Smooth muscle cell (in vitro differentiated cells): ENCODE measurements around the gene GDPD4. TPM values are rescaled to one million over a fixed set of nuclear protein-coding genes. Genes with fewer than 3 reads are reported as not detected.

Source experiments
- DNase-seq: peaks from one replicate; lab custom pipeline; 2025; ENCODE audit not compliant: unreplicated experiment; lab: John Stamatoyannopoulos, UW
- H2AFZ ChIP-seq: fragments of 200-600 bp; sonication (generic); 2 replicates; pipeline ENCODE4 v1.6.0; 2016; ENCODE audit warnings: antibody characterized with exemption, low read depth, mild to moderate bottlenecking
- H3F3A ChIP-seq: fragments of 200-600 bp; sonication (generic); 2 replicates; pipeline ENCODE4 v1.6.0; 2017; ENCODE audit warnings: antibody characterized with exemption, low read depth
- H3K27ac ChIP-seq: fragments of 200-600 bp; sonication (generic); 2 replicates; pipeline ENCODE4 v1.5.1; 2016; ENCODE audit warnings: low read depth, mild to moderate bottlenecking
- H3K27me3 ChIP-seq: fragments of 200-600 bp; sonication (generic); 2 replicates; pipeline ENCODE4 v1.6.1; 2016; ENCODE audit warnings: low read depth, mild to moderate bottlenecking
- H3K36me3 ChIP-seq: fragments of 200-600 bp; sonication (generic); 2 replicates; pipeline ENCODE4 v1.5.1; 2016; ENCODE audit warnings: low read depth
- H3K4me1 ChIP-seq: fragments of 200-600 bp; sonication (generic); 2 replicates; pipeline ENCODE4 v1.5.1; 2016; ENCODE audit warnings: low read depth
- H3K4me2 ChIP-seq: fragments of 200-600 bp; sonication (generic); 2 replicates; pipeline ENCODE4 v1.6.0; 2016; ENCODE audit warnings: mild to moderate bottlenecking
- H3K4me3 ChIP-seq: fragments of 200-600 bp; sonication (generic); 2 replicates; pipeline ENCODE4 v1.5.1; 2016; ENCODE audit warnings: mild to moderate bottlenecking
- H3K79me2 ChIP-seq: fragments of 200-600 bp; sonication (generic); 2 replicates; pipeline ENCODE4 v1.6.0; 2016; ENCODE audit warnings: low read depth, mild to moderate bottlenecking
- H3K9ac ChIP-seq: fragments of 200-600 bp; sonication (generic); 2 replicates; pipeline ENCODE4 v1.6.0; 2016; ENCODE audit warnings: low read depth
- H3K9me3 ChIP-seq: fragments of 200-600 bp; sonication (generic); replicated peaks from 2 replicates; pipeline ENCODE4 v1.5.1; 2016; ENCODE audit warnings: low read depth
- H4K20me1 ChIP-seq: fragments of 200-600 bp; sonication (generic); 2 replicates; pipeline ENCODE4 v1.6.0; 2016; ENCODE audit warnings: low read depth
- WGBS: methylation state at CpG from one replicate; pipeline ENCODE4 v1.1.7; 2016; ENCODE audit warnings: low lambda C conversion rate; 5-methylcytosine and 5-hydroxymethylcytosine counted together
- polyA plus RNA-seq: library from polyadenylated mRNA; unstranded; fragments of >200 nt; fragmentation: Nextera tagmentation; extraction: Ambion mirVana; gene quantifications from 2 replicates; pipeline ENCODE4 v1.2.1, GENCODE V29; 2016
- total RNA-seq: library from RNA; depleted of rRNA; stranded (reverse); fragments of >200 nt; gene quantifications from 2 replicates; pipeline ENCODE4 v1.2.3, GENCODE V29; 2014
- TF ChIP-seq, protein P1 (sequence below): fragments of 200-600 bp; sonication (generic); IDR thresholded peaks from 2 replicates; pipeline ENCODE4 v1.5.1; 2017; ENCODE audit warnings: borderline replicate concordance, mild to moderate bottlenecking, antibody characterized with exemption; ENCODE audit not compliant: insufficient read depth, poor library complexity, severe bottlenecking

Gene GDPD4
- total and polyA plus RNA-seq, 2 experiments from 2014 or later: not detected

DNA sequence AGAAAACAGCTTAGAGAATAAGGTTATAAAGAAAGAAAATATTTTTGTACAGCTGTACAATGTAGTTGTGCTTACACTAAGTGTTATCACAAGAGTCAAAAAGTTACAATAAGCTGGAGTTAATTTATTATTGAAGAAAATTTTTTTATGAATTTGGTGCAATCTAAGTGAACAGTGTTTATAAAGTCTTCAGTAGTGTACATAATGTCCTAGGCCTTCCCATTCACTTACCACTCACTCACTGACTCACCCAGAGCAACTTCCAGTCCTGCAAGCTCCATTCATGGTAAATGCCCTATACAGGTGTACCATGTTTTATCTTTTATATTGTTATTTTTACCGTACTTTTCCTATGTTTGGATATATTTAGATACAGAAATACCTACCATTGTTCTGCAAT lies 34.7 kb downstream of the GDPD4 start:
- Histone ChIP-seq H3F3A (no peaks in the 10 kb centered on the region), H3K9me3 (peaks cover 6% of the 10 kb centered on the region), H3K4me1 (no peaks in the 10 kb centered on the region), H3K4me3 (no peak overlapping the region), H3K36me3 (no peaks in the 10 kb centered on the region), H3K79me2 (no peaks in the 10 kb centered on the region), H3K27ac (no peak overlapping the region), H3K9ac (no peak overlapping the region), H3K27me3 (no peaks in the 10 kb centered on the region), H4K20me1 (no peaks in the 10 kb centered on the region), H3K4me2 (no peak overlapping the region), H2AFZ (no peak overlapping the region)
- TF ChIP-seq, protein P1, sequence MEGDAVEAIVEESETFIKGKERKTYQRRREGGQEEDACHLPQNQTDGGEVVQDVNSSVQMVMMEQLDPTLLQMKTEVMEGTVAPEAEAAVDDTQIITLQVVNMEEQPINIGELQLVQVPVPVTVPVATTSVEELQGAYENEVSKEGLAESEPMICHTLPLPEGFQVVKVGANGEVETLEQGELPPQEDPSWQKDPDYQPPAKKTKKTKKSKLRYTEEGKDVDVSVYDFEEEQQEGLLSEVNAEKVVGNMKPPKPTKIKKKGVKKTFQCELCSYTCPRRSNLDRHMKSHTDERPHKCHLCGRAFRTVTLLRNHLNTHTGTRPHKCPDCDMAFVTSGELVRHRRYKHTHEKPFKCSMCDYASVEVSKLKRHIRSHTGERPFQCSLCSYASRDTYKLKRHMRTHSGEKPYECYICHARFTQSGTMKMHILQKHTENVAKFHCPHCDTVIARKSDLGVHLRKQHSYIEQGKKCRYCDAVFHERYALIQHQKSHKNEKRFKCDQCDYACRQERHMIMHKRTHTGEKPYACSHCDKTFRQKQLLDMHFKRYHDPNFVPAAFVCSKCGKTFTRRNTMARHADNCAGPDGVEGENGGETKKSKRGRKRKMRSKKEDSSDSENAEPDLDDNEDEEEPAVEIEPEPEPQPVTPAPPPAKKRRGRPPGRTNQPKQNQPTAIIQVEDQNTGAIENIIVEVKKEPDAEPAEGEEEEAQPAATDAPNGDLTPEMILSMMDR: no peak
- no peak for DNase-seq
- WGBS: 92% methylated on average over 1 of the region's 1 CpG

DNA sequence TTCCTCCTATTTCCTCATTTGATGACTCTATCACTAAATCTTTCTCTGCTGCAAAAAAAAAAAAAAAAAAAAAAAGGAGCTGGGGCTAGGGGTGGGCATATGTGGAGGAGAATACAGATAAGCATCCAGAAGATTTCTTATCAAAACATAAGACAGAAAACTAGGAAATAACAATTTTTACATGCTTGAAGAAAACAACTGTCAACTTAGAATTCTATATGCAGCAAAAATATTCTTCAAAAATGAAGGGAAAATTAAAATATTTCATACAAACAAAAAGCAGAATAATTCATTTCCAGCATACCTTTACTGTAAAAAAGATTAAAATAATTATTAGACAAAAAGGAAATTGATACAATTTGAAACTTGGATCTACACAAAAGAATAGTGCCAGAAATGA lies 38.7 kb downstream of the GDPD4 start:
- Histone ChIP-seq H3K27ac (no peak overlapping the region), H3K9me3 (peaks cover 6% of the 10 kb centered on the region), H3F3A (no peaks in the 10 kb centered on the region), H3K79me2 (no peaks in the 10 kb centered on the region), H3K4me1 (no peaks in the 10 kb centered on the region), H3K36me3 (no peaks in the 10 kb centered on the region), H4K20me1 (no peaks in the 10 kb centered on the region), H3K4me3 (no peak overlapping the region), H2AFZ (no peak overlapping the region), H3K4me2 (no peak overlapping the region), H3K9ac (no peak overlapping the region), H3K27me3 (no peaks in the 10 kb centered on the region)
- no peak for DNase-seq
- TF ChIP-seq, protein P1: no peak

DNA sequence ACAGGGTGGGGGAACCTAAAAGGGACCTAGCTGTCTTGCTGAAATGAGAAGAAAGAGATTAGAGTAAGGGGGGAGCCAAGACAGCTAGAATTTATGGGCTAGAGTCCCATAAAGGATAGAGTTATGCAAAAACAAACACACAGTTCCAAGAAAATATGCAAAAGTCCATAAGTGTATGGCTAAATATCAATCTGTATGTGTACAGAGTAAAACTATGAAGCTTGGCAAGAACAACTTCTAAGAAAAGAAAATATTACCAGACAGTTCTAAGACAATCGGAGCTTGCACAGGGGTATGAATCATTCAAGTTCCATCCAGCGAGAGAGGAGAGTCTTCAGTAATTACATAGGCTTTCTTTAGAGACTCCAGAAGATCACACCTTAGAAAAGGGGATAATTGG lies 41.8 kb downstream of the GDPD4 start:
- Histone ChIP-seq H3K79me2 (no peaks in the 10 kb centered on the region), H4K20me1 (no peaks in the 10 kb centered on the region), H3K9me3 (peaks cover 6% of the 10 kb centered on the region), H3K4me2 (no peak overlapping the region), H3K4me1 (no peaks in the 10 kb centered on the region), H3K27me3 (no peaks in the 10 kb centered on the region), H3K36me3 (no peaks in the 10 kb centered on the region), H3K9ac (no peak overlapping the region), H3K4me3 (no peak overlapping the region), H3F3A (no peaks in the 10 kb centered on the region), H2AFZ (no peak overlapping the region), H3K27ac (no peak overlapping the region)
- no peak for DNase-seq
- TF ChIP-seq, protein P1: no peak
- WGBS: 50% methylated on average over 2 of the region's 2 CpGs

DNA sequence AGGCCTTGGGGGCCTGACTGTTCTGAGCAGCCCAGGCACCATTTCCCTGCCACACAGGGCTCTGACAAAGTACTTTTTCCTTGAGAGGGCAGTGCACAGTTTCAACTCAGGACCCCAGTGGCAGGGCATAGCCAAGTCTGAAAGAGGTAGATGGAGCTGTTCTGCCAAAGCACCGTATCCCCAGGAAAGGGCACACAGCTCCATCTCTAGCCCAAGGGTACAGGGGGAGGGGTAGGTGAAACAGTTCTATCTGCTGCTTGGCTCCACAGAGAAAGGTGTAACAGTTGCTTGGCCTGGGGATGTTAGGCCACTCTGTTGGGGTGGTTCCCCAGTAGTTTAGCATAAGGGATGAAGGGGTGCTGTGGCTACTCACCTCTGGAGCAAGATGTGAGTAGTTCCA lies 47.8 kb downstream of the GDPD4 start:
- no peaks in the 10 kb centered on the region for H3F3A ChIP-seq
- no peak overlapping the region for H3K9ac ChIP-seq
- no peaks in the 10 kb centered on the region for H4K20me1 ChIP-seq
- H3K27ac ChIP-seq: no peak overlapping the region
- WGBS: 88% methylated on average over 1 of the region's 1 CpG
- H3K27me3 ChIP-seq: no peaks in the 10 kb centered on the region
- no peak overlapping the region for H3K4me2 ChIP-seq
- TF ChIP-seq, protein P1: no peak
- no peak overlapping the region for H2AFZ ChIP-seq
- H3K4me1 ChIP-seq: no peaks in the 10 kb centered on the region
- DNase-seq: no peak
- no peaks in the 10 kb centered on the region for H3K9me3 ChIP-seq
- no peaks in the 10 kb centered on the region for H3K79me2 ChIP-seq
- H3K4me3 ChIP-seq: no peak overlapping the region
- H3K36me3 ChIP-seq: no peaks in the 10 kb centered on the region
